22Rv1 (cell line): Measurements from ENCODE around the gene SLC38A10.

ENCODE experiments used
- CTCF ChIP-seq: fragments of 450-650 bp; IDR thresholded peaks from 2 replicates; pipeline ENCODE4 v1.5.1; 2017; ENCODE audit warnings: mild to moderate bottlenecking
- ZFX ChIP-seq: fragments of 450-650 bp; IDR thresholded peaks from 2 replicates; pipeline ENCODE4 v1.6.1; 2017; ENCODE audit warnings: antibody characterized with exemption, borderline replicate concordance

GRCh38 chr17:81277421-81277820 lies 17.7 kb downstream of the SLC38A10 start:
- no peak for TF ChIP-seq CTCF
- no peak for TF ChIP-seq ZFX
